Memory B cell (primary cell): Measurements from ENCODE around the gene PPIH.
A peak's percentile ranks its signal among the peaks of the same experiment; 100 is the strongest.
"Not testable (repeated sequence)": the region's sequence is repeated elsewhere in the genome, so short reads cannot be mapped to it uniquely, and the experiment has no call there.

Experiments used
- ATAC-seq: fragments of 150-1000 bp; cut with Tn5 transposase; 2 replicates; pipeline ENCODE4 v1.10.0; 2021; ENCODE audit warnings: low read depth, mild to moderate bottlenecking, moderate library complexity
- DNase-seq, 2 donors: peaks; one replicate each; pipeline ENCODE4 v3.0.0; 2022; ENCODE audit warnings: low spot score in 2 of 2
- H3K27ac Mint-ChIP-seq: one replicate; pipeline ENCODE4 v1.8.0; 2022; ENCODE audit warnings: mild to moderate bottlenecking, moderate library complexity, mixed read lengths
- H3K27me3 Mint-ChIP-seq: one replicate; pipeline ENCODE4 v1.8.0; 2022; ENCODE audit warnings: mixed read lengths
- H3K36me3 Mint-ChIP-seq: one replicate; pipeline ENCODE4 v1.8.0; 2022; ENCODE audit warnings: mild to moderate bottlenecking, mixed read lengths
- H3K4me1 Mint-ChIP-seq: one replicate; pipeline ENCODE4 v1.8.0; 2022; ENCODE audit warnings: mixed read lengths
- H3K4me3 Mint-ChIP-seq: one replicate; pipeline ENCODE4 v1.8.0; 2022; ENCODE audit warnings: mild to moderate bottlenecking, moderate library complexity, mixed read lengths
- H3K9me3 Mint-ChIP-seq: one replicate; pipeline ENCODE4 v1.8.0; 2022; ENCODE audit warnings: mixed read lengths

The PPIH gene

GRCh38 chr1:42675467-42675866 lies 17.2 kb downstream of the PPIH start:
- no peak for ATAC-seq
- H3K27me3 Mint-ChIP-seq = no peaks in the 10 kb centered on the region
- H3K9me3 Mint-ChIP-seq = no peaks in the 10 kb centered on the region
- H3K36me3 Mint-ChIP-seq = peaks cover 14% of the 10 kb centered on the region
- peaks cover 6% of the 10 kb centered on the region for H3K4me1 Mint-ChIP-seq
- no peak for DNase-seq
- H3K27ac Mint-ChIP-seq = no peak overlapping the region
- no peak overlapping the region for H3K4me3 Mint-ChIP-seq

DNA sequence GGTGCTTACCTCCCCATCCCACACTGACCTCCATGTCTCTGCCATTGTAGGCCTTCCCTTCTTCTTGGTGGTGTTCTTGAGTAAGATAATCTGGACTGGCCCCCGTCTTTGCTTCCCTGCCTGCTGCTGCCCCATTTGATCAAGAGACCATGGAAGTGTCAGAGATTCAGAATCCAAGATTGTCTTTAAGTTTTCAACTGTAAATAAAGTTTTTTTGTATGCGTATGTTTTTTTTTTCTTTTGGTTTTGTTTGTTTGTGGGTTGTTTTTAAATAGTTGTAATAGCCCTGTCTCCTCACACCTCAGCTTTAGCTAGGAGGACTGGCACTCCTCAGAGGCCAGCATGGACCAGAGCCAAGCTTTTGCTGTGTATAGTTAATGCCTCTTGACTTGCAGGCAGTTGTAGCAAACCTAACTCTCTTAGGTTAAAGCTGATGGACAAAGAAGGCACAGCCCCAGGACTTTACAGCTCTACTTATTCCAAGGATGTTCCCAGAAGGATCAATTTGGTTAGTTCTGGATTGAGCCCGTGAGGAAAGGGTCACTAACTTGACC lies 18.4 kb downstream of the PPIH start:
- peaks cover 13% of the 10 kb centered on the region for H3K36me3 Mint-ChIP-seq
- no peaks in the 10 kb centered on the region for H3K27me3 Mint-ChIP-seq
- DNase-seq (no peak), ATAC-seq (no peak)
- no peaks in the 10 kb centered on the region for H3K9me3 Mint-ChIP-seq
- H3K4me3 Mint-ChIP-seq = no peak overlapping the region
- no peak overlapping the region for H3K27ac Mint-ChIP-seq
- H3K4me1 Mint-ChIP-seq = peaks cover 14% of the 10 kb centered on the region

GRCh38 chr1:42679364-42679983 lies 21.3 kb downstream of the PPIH start:
- DNase-seq (no peak), ATAC-seq (no peak)
- Mint-ChIP-seq H3K4me3 (no peak overlapping the region), H3K27me3 (no peaks in the 10 kb centered on the region), H3K27ac (no peak overlapping the region), H3K4me1 (peaks cover 26% of the 10 kb centered on the region), H3K36me3 (peaks cover 14% of the 10 kb centered on the region), H3K9me3 (no peaks in the 10 kb centered on the region)

- ATAC-seq (no peak), DNase-seq (no peak)
- peaks cover 30% of the 10 kb centered on the region for H3K4me1 Mint-ChIP-seq
- H3K27me3 Mint-ChIP-seq = no peaks in the 10 kb centered on the region
- H3K27ac Mint-ChIP-seq = no peak overlapping the region
- peaks cover 18% of the 10 kb centered on the region for H3K36me3 Mint-ChIP-seq
- peak overlapping the region; percentile 8 for H3K4me3 Mint-ChIP-seq
- H3K9me3 Mint-ChIP-seq = no peaks in the 10 kb centered on the region
These were observed 21.8 kb downstream of the PPIH start for GRCh38 chr1:42680055-42680454.

GRCh38 chr1:42680921-42681683 lies 22.9 kb downstream of the PPIH start:
- Mint-ChIP-seq H3K4me1 (peaks cover 37% of the 10 kb centered on the region), H3K27me3 (no peaks in the 10 kb centered on the region), H3K4me3 (peak overlapping the region; percentile 93), H3K9me3 (no peaks in the 10 kb centered on the region), H3K36me3 (peaks cover 13% of the 10 kb centered on the region), H3K27ac (peak overlapping the region; percentile 96)
- DNase-seq (no peak), ATAC-seq (no peak)

GRCh38 chr1:42681741-42682483 lies 23.7 kb downstream of the PPIH start, which contains the start of gene YBX1:
YBX1 (plus strand) TSS chr1:42682418; CDS start chr1:42682566, 148 bp downstream.
- H3K4me1 Mint-ChIP-seq = peaks cover 42% of the 10 kb centered on the region
- no peaks in the 10 kb centered on the region for H3K9me3 Mint-ChIP-seq
- DNase-seq (peak; percentile 94 to 95), ATAC-seq (peak; percentile 80)
- no peaks in the 10 kb centered on the region for H3K27me3 Mint-ChIP-seq
- peak within 1 kb of the TSS; percentile 96 for H3K27ac Mint-ChIP-seq
- peak within 1 kb of the TSS; percentile 93 for H3K4me3 Mint-ChIP-seq
- H3K36me3 Mint-ChIP-seq = peaks cover 11% of the 10 kb centered on the region

- ATAC-seq = peak; percentile 9
- DNase-seq, H3K9me3 Mint-ChIP-seq, H3K27me3 Mint-ChIP-seq: not testable (repeated sequence)
- Mint-ChIP-seq H3K4me1 (peaks cover 43% of the 10 kb centered on the region), H3K27ac (peak overlapping the region; percentile 96), H3K4me3 (peak overlapping the region; percentile 93), H3K36me3 (peaks cover 11% of the 10 kb centered on the region)
These were observed 24.2 kb downstream of the PPIH start for GRCh38 chr1:42682484-42682738.

- Mint-ChIP-seq H3K9me3 (no peaks in the 10 kb centered on the region), H3K4me3 (peak overlapping the region; percentile 93), H3K36me3 (peaks cover 11% of the 10 kb centered on the region), H3K4me1 (peaks cover 48% of the 10 kb centered on the region), H3K27ac (peak overlapping the region; percentile 96), H3K27me3 (no peaks in the 10 kb centered on the region)
- DNase-seq (peak; percentile 67 to 77), ATAC-seq (peak; percentile 65)
These were observed 24.7 kb downstream of the PPIH start for GRCh38 chr1:42682739-42683531.

- no peak for DNase-seq
- no peaks in the 10 kb centered on the region for H3K27me3 Mint-ChIP-seq
- ATAC-seq = no peak
- peaks cover 56% of the 10 kb centered on the region for H3K4me1 Mint-ChIP-seq
- H3K27ac Mint-ChIP-seq = peak overlapping the region; percentile 96
- peaks cover 11% of the 10 kb centered on the region for H3K36me3 Mint-ChIP-seq
- peak overlapping the region; percentile 93 for H3K4me3 Mint-ChIP-seq
- no peaks in the 10 kb centered on the region for H3K9me3 Mint-ChIP-seq
These were observed 25.9 kb downstream of the PPIH start for GRCh38 chr1:42684139-42684538.

DNA sequence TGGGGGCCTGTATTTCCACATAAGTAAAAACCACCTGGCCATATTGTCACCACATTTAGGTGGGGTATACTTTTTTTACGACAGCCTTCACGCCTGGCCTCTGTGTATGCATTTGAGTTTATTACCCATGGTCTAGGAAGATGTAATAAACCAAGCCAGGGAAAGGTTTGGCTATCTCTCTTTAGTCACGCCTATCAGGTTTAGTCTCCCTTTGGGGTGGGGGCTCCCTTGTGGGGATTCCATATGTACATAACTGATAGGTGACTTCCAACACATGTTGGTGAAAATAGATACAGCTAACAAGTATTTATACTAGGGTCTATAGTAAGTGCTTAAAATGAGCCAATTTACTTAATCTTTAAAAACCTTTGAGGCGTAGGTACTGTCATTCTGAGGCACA lies 28.2 kb downstream of the PPIH start:
- Mint-ChIP-seq H3K4me3 (peak overlapping the region; percentile 34), H3K27ac (peak overlapping the region; percentile 52), H3K36me3 (peaks cover 11% of the 10 kb centered on the region), H3K9me3 (no peaks in the 10 kb centered on the region), H3K27me3 (no peaks in the 10 kb centered on the region), H3K4me1 (peaks cover 56% of the 10 kb centered on the region)
- DNase-seq (no peak), ATAC-seq (no peak)

DNA sequence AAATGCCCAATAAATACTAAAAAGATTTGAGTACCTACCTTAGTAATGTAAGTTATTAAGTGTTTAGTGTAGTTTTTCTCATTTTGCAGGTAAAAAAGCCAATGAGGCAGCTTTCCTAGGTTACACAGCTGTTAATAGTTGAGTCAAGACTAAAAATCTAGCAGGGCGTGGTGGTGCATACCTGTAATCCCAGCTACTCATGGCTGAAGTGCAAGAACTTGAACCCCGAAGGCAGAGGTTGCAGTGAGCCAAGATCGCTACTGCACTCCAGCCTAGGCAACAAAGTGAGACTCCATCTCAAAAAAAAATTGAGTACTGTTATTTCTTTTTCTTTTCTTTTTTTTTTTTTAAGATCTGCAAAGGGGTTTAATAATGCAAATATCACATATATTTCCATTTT lies 31.7 kb downstream of the PPIH start:
- Mint-ChIP-seq H3K4me1 (peaks cover 47% of the 10 kb centered on the region), H3K9me3 (no peaks in the 10 kb centered on the region), H3K4me3 (no peak overlapping the region), H3K27me3 (no peaks in the 10 kb centered on the region), H3K36me3 (peaks cover 3% of the 10 kb centered on the region), H3K27ac (no peak overlapping the region)
- DNase-seq (no peak), ATAC-seq (no peak)

- Mint-ChIP-seq H3K27me3 (no peaks in the 10 kb centered on the region), H3K27ac (peak overlapping the region; percentile 24), H3K4me3 (no peak overlapping the region), H3K4me1 (peaks cover 44% of the 10 kb centered on the region), H3K36me3 (peaks cover 6% of the 10 kb centered on the region), H3K9me3 (no peaks in the 10 kb centered on the region)
- peak; percentile 43 for ATAC-seq
- DNase-seq = no peak
These were observed 32.4 kb downstream of the PPIH start for GRCh38 chr1:42690477-42691156.

- peak overlapping the region; percentile 83 for H3K27ac Mint-ChIP-seq
These were observed 32.9 kb downstream of the PPIH start for GRCh38 chr1:42691157-42691498.

More at GRCh38 chr1:42691157-42691498, 32.9 kb downstream of the PPIH start:
- no peaks in the 10 kb centered on the region for H3K27me3 Mint-ChIP-seq
- peak overlapping the region; percentile 27 for H3K4me3 Mint-ChIP-seq
- DNase-seq (no peak), ATAC-seq (peak; percentile 27)
- H3K9me3 Mint-ChIP-seq = no peaks in the 10 kb centered on the region
- H3K36me3 Mint-ChIP-seq = peaks cover 9% of the 10 kb centered on the region
- H3K4me1 Mint-ChIP-seq = peaks cover 43% of the 10 kb centered on the region
